Measurements from ENCODE around the gene STAC2.

Gene STAC2

DNA sequence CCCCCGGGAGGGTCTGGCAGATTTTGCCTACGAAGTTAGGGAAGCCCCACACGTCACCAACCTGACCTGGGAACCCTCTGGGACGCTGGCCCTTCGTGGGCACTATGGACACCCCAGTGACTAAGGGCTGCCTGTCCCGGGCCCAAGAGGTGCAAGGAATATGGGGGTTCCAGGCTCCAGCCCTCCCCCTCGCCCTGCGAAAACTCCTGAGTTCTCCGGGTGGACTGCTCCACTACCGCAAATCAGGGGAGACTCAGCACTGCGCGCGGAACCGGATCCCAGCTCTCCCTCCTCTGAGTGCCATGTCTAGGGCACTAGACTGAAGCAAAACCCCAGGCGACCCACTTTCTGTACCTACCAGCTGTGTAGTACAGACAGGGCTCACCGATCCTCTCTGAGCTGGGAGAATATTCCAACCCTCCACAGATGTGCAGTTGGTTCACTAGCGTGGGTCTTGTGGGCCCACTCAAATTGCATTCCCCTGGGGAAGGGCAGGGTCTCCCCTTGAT lies 59.9 kb downstream of the STAC2 start, which contains the start of gene ARL5C:
TSS of gene ARL5C (minus strand) at position 321 of the 509 bp plus-strand sequence. CDS start 401 bp downstream, outside the sequence.
- H3K27ac ChIP-seq (ENCODE audit: low read length): no peak within 1 kb of the TSS
- H3F3A ChIP-seq (ENCODE audit: insufficient read depth, low read length): peaks cover 13% of the 10 kb centered on the region; the same call in 1 of the 2 replicates
- peak within 1 kb of the TSS; percentile 96 for H2AFZ ChIP-seq (ENCODE audit: low read length)
- H3K9me3 ChIP-seq (replicated peaks; ENCODE audit: insufficient read depth, low read length): no peaks in the 10 kb centered on the region
- H3K9me2 ChIP-seq (replicated peaks; ENCODE audit: insufficient read depth, low read length): no peaks in the 10 kb centered on the region
- TF ChIP-seq EZH2 (optimal IDR thresholded peaks at IDR 0.05; ENCODE audit: low read depth, low read length) (no peak), EZH2phosphoT487 (IDR thresholded peaks at IDR 0.05; ENCODE audit: low read length) (no peak), CTCF (IDR thresholded peaks at IDR 0.05; ENCODE audit: low read length) (no peak)
- DNase-seq: no peak
- H3K4me1 ChIP-seq (ENCODE audit: low read length): peaks cover 16% of the 10 kb centered on the region
- peak within 1 kb of the TSS; percentile 58 for H3K4me3 ChIP-seq (ENCODE audit: low read length)
- H4K20me1 ChIP-seq (ENCODE audit: insufficient read depth, low read length): no peaks in the 10 kb centered on the region
- no peaks in the 10 kb centered on the region for H3K79me2 ChIP-seq (ENCODE audit: low read length)
- H3K36me3 ChIP-seq (replicated peaks; ENCODE audit: insufficient read depth, low read length): no peaks in the 10 kb centered on the region
- H3K4me2 ChIP-seq (ENCODE audit: low read depth, low read length): peak within 1 kb of the TSS; percentile 78
- peak within 1 kb of the TSS; percentile 33; the same call in 1 of the 2 replicates for H3K9ac ChIP-seq (ENCODE audit: low read length)
- H3K27me3 ChIP-seq (replicated peaks; ENCODE audit: insufficient read depth, low read length): no peaks in the 10 kb centered on the region

DNA sequence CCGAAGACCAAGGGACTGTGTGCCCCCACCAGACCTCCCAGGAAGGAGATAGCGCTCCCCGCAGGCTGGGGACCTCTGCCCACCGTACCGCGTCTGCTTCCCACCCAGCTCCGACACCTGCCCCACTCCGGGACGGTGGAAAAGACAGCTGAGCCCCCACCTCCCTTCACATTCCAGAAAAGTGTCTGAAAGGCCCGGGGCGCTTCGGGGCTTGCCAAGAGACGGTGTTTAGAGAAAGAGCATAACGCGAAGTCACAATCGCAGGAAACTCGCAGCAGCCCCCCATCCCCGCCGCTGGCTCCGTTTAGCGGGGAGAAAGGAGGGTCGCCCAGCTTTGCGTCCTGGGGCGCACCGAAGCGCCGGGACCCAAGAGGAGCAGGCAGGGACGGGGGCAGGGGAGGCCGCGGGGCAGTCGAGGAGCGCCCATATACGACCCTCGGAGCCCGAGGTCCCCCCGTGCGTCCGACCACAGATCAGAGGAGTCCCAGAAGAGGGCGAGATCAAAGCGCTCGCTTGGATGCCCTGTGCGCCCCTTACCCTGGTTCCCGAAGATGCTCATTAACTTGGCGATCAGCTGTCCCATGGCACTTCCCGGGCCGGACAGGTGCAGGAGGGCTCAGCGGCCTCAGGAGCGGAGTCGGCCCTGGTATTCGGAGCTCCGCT lies 60.4 kb downstream of the STAC2 start:
- no peaks in the 10 kb centered on the region for H3K9me2 ChIP-seq (replicated peaks; ENCODE audit: insufficient read depth, low read length)

GRCh38 chr17:39164675-39165143 lies 61.0 kb downstream of the STAC2 start:
- H3K4me3 ChIP-seq (ENCODE audit: low read length): peak overlapping the region; percentile 58
- TF ChIP-seq EZH2phosphoT487 (IDR thresholded peaks at IDR 0.05; ENCODE audit: low read length) (no peak), EZH2 (optimal IDR thresholded peaks at IDR 0.05; ENCODE audit: low read depth, low read length) (no peak), CTCF (IDR thresholded peaks at IDR 0.05; ENCODE audit: low read length) (peak; percentile 89)
- H3K27ac ChIP-seq (ENCODE audit: low read length): no peak overlapping the region
- no peaks in the 10 kb centered on the region for H3K36me3 ChIP-seq (replicated peaks; ENCODE audit: insufficient read depth, low read length)
- H3K9me2 ChIP-seq (replicated peaks; ENCODE audit: insufficient read depth, low read length): no peaks in the 10 kb centered on the region
- no peaks in the 10 kb centered on the region for H3K27me3 ChIP-seq (replicated peaks; ENCODE audit: insufficient read depth, low read length)
- peaks cover 16% of the 10 kb centered on the region for H3K4me1 ChIP-seq (ENCODE audit: low read length)
- no peaks in the 10 kb centered on the region for H3K79me2 ChIP-seq (ENCODE audit: low read length)
- no peaks in the 10 kb centered on the region for H4K20me1 ChIP-seq (ENCODE audit: insufficient read depth, low read length)
- DNase-seq: peak; percentile 89
- H3F3A ChIP-seq (ENCODE audit: insufficient read depth, low read length): peaks cover 13% of the 10 kb centered on the region; the same call in 1 of the 2 replicates
- H3K9ac ChIP-seq (ENCODE audit: low read length): peak overlapping the region; percentile 33; the same call in 1 of the 2 replicates
- H3K4me2 ChIP-seq (ENCODE audit: low read depth, low read length): peak overlapping the region; percentile 78
- H3K9me3 ChIP-seq (replicated peaks; ENCODE audit: insufficient read depth, low read length): no peaks in the 10 kb centered on the region
- peak overlapping the region; percentile 96 for H2AFZ ChIP-seq (ENCODE audit: low read length)

More for the DNA sequence above, 60.4 kb downstream of the STAC2 start:
- TF ChIP-seq CTCF (IDR thresholded peaks at IDR 0.05; ENCODE audit: low read length) (no peak), EZH2phosphoT487 (IDR thresholded peaks at IDR 0.05; ENCODE audit: low read length) (no peak), EZH2 (optimal IDR thresholded peaks at IDR 0.05; ENCODE audit: low read depth, low read length) (no peak)
- no peak overlapping the region for H3K27ac ChIP-seq (ENCODE audit: low read length)
- H4K20me1 ChIP-seq (ENCODE audit: insufficient read depth, low read length): no peaks in the 10 kb centered on the region
- H3K36me3 ChIP-seq (replicated peaks; ENCODE audit: insufficient read depth, low read length): no peaks in the 10 kb centered on the region
- peak overlapping the region; percentile 78 for H3K4me2 ChIP-seq (ENCODE audit: low read depth, low read length)
- H2AFZ ChIP-seq (ENCODE audit: low read length): peak overlapping the region; percentile 96
- no peaks in the 10 kb centered on the region for H3K27me3 ChIP-seq (replicated peaks; ENCODE audit: insufficient read depth, low read length)
- peak overlapping the region; percentile 33; the same call in 1 of the 2 replicates for H3K9ac ChIP-seq (ENCODE audit: low read length)
- DNase-seq: no peak
- no peaks in the 10 kb centered on the region for H3K9me3 ChIP-seq (replicated peaks; ENCODE audit: insufficient read depth, low read length)
- peaks cover 13% of the 10 kb centered on the region; the same call in 1 of the 2 replicates for H3F3A ChIP-seq (ENCODE audit: insufficient read depth, low read length)
- H3K4me3 ChIP-seq (ENCODE audit: low read length): peak overlapping the region; percentile 58
- H3K79me2 ChIP-seq (ENCODE audit: low read length): no peaks in the 10 kb centered on the region
- H3K4me1 ChIP-seq (ENCODE audit: low read length): peaks cover 16% of the 10 kb centered on the region

Data from MM.1S (cell line).